ENCODE results near the gene DDIT3. TPM values are rescaled to one million over a fixed set of nuclear protein-coding genes. Genes with fewer than 3 reads are reported as not detected.

The DDIT3 gene
- total RNA-seq, 1 donor from 2014 or later = 47.3 TPM

- Histone ChIP-seq H3K36me3 (peaks cover 92% of the 10 kb centered on the region), H3K4me1 (no peaks in the 10 kb centered on the region), H3K9me3 (no peaks in the 10 kb centered on the region), H3K4me3 (no peak overlapping the region), H3K27ac (no peak overlapping the region), H3K27me3 (no peaks in the 10 kb centered on the region)
- TF ChIP-seq CTCF (IDR thresholded peaks at IDR 0.05) = no peak
- DNase-seq (no peak), ATAC-seq (no peak)
- intact Hi-C loops (cut with DNase I) = no loop called here
Measured at GRCh38 chr12:57531836-57532235, 11.5 kb upstream of the DDIT3 start.

- ATAC-seq (no peak), DNase-seq (no peak)
- no peak for TF ChIP-seq CTCF (IDR thresholded peaks at IDR 0.05)
- Histone ChIP-seq H3K9me3 (no peaks in the 10 kb centered on the region), H3K36me3 (peaks cover 99% of the 10 kb centered on the region), H3K27ac (no peak overlapping the region), H3K27me3 (no peaks in the 10 kb centered on the region), H3K4me1 (no peaks in the 10 kb centered on the region), H3K4me3 (no peak overlapping the region)
- intact Hi-C loops (cut with DNase I) = no loop called here
Measured at GRCh38 chr12:57530396-57531142, 10.3 kb upstream of the DDIT3 start.

- Histone ChIP-seq H3K27me3 (no peaks in the 10 kb centered on the region), H3K9me3 (no peaks in the 10 kb centered on the region), H3K36me3 (peaks cover 99% of the 10 kb centered on the region), H3K4me1 (peaks cover 6% of the 10 kb centered on the region), H3K4me3 (no peak overlapping the region), H3K27ac (no peak overlapping the region)
- DNase-seq = no peak
- no peak for ATAC-seq
- no peak for TF ChIP-seq CTCF (IDR thresholded peaks at IDR 0.05)
- intact Hi-C loops (cut with DNase I) = no loop called here
Measured at GRCh38 chr12:57529831-57530230, 9.5 kb upstream of the DDIT3 start.

GRCh38 chr12:57528831-57529555, 8.7 kb upstream of the DDIT3 start:
- no peak for TF ChIP-seq CTCF (IDR thresholded peaks at IDR 0.05)
- no peak overlapping the region for H3K27ac ChIP-seq
- H3K27me3 ChIP-seq = no peaks in the 10 kb centered on the region
- intact Hi-C loops (cut with DNase I) = no loop called here
- peaks cover 14% of the 10 kb centered on the region for H3K4me1 ChIP-seq
- DNase-seq (no peak), ATAC-seq (no peak)
- no peaks in the 10 kb centered on the region for H3K9me3 ChIP-seq
- no peak overlapping the region for H3K4me3 ChIP-seq
- peaks cover 99% of the 10 kb centered on the region for H3K36me3 ChIP-seq

- peaks cover 91% of the 10 kb centered on the region for H3K36me3 ChIP-seq
- no peak overlapping the region for H3K4me3 ChIP-seq
- TF ChIP-seq CTCF (IDR thresholded peaks at IDR 0.05) = no peak
- no peaks in the 10 kb centered on the region for H3K9me3 ChIP-seq
- H3K4me1 ChIP-seq = peaks cover 19% of the 10 kb centered on the region
- no peaks in the 10 kb centered on the region for H3K27me3 ChIP-seq
- no peak overlapping the region for H3K27ac ChIP-seq
- DNase-seq = no peak
- no peak for ATAC-seq
- intact Hi-C loops (cut with DNase I) = no loop called here
Measured at GRCh38 chr12:57528176-57528575, 7.9 kb upstream of the DDIT3 start.

Measured in upper lobe of right lung (tissue), 1 donor.